ENCODE data around the gene HSPG2.

GRCh38 chr1:21921100-21921875 is 15.8 kb downstream of the HSPG2 start:
- no peak for TF ChIP-seq EZH2 (IDR thresholded peaks at IDR 0.05)
- no peak for TF ChIP-seq POLR2AphosphoS5 (IDR thresholded peaks at IDR 0.05; ENCODE audit: borderline replicate concordance, low read depth, low read length)
